Measurements from ENCODE around the gene CDH10.

Gene CDH10

DNA sequence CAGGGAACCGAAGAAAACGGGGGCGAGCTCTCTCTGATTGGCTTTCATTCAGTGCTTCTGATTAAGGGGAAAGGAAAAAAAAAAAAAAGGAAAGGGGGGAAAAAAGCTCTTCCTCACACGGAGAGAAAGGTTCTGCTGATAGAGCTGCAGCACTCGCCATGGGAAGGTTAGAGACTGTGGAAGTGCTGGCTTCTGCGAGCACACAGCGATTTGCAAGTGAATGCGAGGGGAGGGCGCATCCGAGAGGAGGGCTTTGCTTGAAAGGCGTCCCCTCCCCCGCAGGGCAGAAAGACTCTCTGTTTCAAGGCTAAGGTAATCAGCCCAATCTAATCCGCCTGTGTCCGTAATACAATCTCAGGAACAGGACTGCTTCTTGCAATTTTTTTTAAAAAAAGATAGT is at the start of gene CDH10:
TSS of gene CDH10 (minus strand) at position 218 of the 400 bp plus-strand sequence. CDS start 51,488 bp downstream, outside the sequence.
- no peak for DNase-seq

DNA sequence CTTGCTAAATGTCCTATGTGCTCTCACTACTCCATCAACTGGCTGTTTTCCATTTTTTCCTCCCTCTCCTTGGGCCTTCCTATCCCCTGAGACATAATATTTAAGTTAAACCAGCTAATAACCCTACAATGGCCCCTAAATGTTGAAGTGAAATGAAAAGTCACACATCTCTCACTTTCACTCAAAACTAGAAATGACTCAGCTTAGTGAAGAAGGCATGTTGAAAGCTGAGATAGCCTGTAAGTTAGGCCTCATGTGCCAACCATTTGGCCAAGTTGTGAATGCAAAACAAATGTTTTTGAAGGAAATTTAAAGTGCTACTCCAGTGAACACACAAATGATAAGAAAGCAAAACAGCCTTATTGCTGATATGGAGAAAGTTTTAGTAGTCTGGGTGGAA is 48.8 kb upstream of the CDH10 start:
- no peak for DNase-seq

DNA sequence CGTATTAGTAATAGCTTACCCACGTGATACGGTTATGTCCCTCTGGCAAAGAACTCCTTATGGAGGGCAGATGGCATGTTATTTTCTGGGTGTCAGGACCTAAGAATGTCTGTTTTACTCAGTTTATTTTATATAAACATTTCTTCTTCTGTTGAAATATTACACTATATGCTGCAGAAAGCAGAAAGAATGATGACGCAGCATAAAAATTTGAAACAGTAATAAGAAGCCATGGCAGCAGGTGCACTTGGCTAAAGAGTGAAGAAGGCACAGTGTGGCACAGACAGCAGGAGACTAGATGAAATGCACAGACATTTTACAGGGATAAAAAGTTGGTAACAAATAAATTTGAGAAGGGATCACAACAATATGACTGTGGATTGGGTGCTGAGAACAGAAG is 46.3 kb upstream of the CDH10 start:
- no peak for DNase-seq

DNA sequence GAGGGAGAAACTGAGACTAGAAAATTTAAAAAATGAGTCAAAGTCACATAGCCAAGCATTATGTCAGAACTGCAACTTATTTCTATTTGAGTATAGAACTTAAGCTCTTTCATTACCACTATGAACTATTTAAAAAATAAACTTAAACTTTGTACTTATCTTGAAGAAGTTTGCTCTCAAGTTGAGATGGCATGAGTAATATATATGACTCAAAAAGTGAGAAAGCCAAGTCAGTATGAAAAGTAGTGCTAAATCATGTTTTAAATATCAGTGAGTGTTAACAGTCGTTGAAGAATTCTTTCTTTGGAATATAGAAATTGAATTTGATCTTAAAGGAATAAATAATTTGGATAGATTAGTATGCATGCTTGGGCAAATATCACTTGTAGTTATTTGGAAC is 36.3 kb upstream of the CDH10 start:
- no peak for DNase-seq

DNA sequence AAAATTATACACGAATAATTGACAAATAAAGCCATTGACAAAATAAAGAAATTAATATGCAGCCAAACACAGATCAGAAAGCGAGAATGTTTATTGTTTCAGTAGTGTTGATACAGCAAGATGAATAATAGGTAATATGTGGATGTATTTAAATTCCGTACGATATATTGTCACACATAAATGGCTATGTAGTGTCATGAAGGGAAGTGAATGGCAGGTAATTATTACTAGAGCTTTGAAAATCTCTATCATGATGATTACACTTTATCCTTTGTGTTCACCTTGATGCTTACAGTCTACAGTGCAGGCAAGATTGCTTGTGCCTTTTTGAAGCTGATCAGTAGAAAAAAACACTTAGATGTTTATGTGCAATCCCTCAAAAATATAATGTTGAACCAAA is 23.3 kb upstream of the CDH10 start:
- DNase-seq = no peak

DNA sequence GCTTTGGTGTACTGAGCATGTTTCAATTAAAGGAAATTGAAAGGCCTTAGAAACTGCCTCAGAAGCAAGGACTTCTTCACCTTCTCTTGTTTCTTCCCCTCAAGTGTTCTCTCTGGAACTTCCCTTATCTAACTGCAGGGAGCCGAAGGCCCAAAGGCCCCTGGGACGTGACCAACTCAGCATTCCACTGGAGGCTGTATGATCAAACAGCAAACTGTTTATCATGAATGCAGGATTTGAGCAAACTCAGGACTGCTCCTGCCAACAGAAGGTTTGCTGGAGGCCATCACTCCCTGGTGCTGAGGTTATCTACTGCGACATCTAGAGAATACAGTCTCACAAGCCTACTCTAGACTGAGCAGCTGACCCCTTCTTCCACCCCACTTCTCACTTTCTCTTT is 4.8 kb upstream of the CDH10 start:
- no peak for DNase-seq

DNA sequence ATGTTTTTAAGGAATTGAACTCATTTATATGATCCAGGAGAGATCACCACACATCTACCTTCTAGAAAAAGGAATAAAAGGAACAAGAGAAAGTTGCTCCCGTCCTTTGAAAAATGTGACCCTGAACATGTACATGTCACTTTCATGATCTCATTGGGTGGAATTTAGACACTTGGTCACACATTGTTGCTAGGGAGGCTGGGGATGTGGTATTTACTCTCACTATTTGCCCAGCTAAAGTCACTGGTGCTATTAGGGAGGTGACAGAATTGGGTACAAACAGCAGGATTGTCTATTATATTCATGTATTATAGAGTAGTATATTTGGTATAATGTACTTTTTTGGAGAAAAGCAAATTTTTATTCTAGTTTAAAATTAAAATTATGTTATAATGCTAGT is 2.1 kb upstream of the CDH10 start:
- no peak for DNase-seq

DNA sequence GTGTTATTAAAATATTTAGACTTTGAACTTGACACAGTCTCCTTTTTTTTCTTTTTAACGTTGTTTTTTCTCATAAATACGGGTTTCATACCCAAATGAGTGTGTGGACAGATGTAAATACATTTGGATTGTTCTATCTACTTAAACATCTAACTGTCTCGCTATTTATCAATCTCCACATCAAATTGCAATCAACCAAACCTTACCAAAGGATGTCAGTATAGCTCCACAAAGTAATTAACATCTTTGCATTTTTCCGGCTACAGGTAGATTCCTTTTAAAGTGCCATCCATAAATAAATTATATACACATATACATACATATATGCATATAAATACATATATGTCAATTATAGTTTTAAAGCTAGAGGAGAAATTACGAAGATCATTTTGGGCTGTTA is 705 bp upstream of the CDH10 start:
- no peak for DNase-seq

DNA sequence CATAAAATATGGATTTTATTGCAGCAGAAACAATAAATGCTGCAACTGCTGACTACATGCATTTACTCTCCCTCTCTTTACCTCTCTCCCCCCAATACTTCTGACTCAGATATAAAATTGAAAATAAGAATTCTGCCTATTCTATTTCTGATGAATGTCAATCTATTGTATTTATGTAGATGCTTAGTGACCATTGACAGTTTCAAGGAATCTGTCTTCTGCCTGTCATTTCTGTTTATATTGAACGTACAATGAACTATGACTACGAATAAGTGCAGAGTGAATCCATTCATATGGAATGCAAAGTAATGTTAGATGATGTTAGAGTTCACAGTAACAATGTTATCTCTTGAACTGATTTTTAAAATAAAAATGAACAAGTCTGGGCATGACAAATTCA is 898 bp downstream of the CDH10 start:
- DNase-seq = no peak

DNA sequence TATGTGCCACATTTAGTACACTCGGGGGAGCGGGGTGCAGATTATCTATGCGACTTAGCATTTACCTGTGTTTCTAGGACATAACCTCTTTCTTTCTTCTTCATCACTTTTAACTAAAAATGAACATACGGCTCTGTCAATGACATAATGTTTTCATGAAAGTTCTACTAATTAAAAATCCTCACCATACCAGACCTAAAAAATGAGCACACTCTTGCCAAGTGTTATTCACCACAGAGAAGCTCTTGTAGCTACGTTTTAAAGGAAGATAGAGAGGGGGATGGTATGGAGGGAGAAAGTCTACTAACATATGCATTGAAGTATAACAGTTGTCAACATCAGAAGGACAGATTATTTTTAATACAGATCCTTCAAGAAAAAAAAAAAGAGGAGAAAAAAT is 1.6 kb downstream of the CDH10 start:
- DNase-seq = no peak

DNA sequence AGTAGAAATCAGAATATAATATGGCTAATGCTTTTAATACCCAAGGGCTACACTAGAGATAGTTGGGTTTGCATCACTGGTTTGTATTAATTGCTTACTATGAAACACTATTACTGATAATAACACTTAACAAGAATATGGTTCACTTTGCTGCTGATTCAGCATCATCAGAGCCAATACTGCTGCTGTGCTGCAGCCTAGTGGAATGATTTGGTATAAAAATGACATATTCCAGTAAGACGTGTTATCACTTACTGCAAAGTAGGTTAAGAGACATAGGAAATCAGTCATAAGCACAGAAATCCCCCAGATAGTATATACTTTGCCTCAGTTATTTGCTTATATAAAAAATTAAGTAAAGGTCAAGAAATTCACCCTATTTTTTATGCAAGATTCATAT is 2.8 kb downstream of the CDH10 start:
- no peak for DNase-seq

DNA sequence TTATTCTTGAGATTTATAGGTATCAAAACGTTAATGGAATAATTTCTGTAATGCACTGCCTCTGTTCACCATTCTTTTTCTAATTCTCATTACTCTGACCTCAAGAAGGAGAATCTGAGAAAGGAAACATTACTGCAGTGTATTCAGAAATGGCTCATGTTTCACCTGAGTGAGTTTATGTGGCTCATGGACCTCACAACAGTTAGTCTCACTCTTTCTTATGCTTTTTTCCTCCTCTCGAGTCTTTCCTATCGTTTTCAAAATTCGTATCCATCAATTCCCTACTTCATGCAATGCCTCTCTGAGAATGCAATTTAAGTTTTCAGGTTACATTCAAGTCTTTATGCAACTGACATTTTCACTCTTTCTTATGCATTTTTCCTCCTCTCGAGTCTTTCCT is 9.6 kb downstream of the CDH10 start:
- DNase-seq = no peak

DNA sequence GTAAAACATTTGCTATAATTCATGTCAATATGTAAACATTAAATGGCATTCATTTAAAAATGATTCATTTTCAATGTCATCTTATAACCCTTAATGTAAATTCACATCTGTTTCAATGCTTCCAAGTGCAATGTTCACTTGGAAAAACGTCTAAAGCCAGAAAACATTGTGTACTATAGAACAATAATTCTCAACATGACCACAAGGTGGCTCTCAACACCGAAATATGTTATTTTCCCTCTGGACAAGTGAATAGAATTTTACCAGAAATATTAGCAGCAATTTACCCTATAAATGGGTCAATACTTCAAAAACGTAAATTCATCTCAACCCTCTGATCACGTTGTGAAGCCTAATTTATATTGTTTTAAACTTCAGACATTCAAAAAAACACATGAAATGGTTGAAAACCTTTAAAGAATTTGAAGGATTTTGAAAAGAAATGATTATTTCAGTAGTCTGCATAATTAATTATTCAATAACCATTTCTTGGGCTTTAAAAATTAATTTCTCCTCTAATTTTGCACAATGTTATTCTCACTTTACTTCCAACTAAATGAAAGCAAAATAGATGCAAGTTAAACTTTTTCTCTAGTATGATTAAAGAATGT is 11.0 kb downstream of the CDH10 start:
- no peak for DNase-seq

DNA sequence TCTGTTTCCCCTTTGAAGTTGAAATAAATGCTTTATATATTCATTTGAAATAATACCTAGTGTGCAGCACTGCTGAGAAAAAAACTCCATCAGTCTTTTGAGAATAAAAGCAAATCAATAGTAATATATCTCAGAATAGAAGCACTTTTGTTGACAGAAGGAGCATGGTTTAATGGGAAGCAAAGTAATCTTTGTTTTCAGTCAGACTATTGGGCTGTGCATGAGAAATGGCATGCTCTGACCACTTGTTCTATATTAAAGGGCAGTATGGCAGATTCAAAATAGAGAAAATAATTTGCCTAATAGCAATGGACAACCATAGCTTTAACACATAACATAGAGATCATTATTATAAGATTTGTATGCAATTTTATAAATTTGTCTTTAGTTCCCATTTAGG is 12.4 kb downstream of the CDH10 start:
- no peak for DNase-seq

DNA sequence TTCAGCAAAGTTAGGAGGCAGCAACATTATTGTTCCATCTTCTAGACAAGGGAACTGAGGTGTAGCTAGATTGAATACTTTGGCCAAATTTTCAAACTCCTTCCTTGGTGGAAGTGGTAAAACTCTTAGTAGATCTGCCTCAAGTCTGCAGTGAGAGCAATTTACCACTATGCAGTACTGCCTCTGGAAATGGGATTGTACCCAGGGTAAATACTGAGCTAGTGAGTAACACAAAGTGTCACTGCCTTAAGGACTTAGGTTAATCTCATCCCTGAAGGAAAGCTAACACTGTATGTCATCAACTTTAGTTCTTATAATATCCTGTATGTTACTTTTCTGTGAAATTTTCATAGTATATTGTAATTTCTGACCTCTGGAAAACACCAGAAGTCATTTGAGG is 13.9 kb downstream of the CDH10 start:
- no peak for DNase-seq

DNA sequence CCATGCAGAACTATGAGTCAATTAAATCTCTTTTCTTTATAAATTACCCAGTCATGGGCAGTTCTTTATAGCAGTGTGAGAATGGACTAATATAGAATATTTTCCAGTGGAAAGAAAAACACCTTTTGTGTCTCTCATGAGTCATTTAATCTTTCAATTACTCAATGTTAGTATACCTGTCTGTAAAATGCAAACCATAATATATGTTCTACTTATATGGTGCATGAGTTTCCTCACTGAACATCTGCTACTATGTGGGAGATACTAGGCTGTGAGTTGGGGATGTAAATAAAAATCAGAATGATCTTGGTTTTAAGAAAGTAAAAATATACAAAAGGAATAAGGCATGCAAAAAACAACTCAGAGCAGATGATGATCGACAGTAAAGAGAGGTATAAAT is 15.0 kb downstream of the CDH10 start:
- DNase-seq = no peak

DNA sequence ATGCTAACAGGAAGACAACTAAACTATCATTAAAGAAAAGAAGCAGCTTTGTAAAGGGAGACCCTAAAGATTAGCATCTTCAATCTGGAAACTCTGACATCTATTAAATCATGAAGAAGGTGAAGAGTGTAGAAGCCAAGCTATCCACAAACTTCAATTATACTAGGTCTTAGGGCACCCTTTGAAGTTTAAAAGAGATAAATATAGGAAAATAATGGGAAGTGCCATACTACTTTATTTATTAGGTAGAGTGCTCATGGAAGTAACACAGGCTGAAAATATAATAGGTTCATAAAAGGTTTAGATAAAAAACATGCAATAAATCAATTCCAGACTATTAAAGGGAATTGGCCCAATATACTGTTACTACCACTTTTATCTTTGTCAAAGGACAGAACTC is 19.9 kb downstream of the CDH10 start:
- DNase-seq = no peak

DNA sequence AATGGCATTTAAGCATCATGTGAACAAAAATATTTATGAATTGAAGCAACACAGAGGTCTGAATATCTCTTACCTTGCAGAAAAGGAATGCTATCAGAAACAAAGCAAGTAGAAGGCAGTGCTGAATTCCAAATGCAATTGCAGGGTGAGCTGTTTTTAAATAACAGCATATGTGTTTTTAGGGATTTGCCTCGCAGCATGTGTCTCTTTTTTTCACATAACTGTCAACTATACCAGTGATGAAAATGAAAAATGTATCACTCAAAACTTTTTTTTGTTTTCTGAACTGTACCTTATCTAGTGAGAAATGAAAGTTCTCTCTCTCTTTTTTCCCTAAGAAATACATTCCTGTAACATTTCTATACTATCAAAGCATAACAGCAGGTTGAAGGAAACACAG is 21.2 kb downstream of the CDH10 start:
- DNase-seq = no peak

DNA sequence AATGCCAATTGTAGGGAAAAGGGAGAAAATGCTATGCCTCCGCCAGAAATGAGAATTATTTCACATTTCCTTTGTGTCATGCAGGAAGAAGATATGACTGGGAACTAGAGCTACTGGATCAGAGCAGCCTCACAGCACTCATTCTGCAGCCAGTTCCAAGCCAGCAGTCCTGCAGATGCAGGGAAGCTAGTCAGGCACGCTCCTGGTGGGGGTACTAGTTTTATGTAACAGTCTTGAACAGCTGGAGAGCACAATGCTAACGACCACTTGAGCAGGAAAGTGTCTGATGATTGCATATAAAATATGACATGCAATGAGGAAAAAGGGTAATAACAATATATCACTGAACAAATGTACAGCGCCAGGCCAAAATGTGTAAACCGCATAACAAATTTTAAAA is 21.7 kb downstream of the CDH10 start:
- no peak for DNase-seq

DNA sequence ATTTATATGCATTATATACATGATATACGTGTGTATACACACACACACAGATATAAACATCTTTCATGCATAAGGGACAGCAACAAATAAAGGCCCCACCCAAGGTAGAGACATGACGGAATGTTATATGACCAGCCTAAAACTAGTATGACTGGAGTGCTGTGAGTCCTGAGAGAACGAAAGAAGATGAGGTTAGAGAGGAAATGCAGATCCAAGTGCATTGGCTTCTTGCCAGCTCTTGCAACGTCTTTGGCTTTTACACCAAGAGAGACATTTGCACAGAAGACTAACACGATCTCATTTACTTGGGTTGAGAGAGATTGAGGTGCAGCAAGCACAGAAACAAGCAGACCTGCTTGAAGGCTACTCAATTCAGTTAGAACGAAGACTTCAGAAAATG is 23.0 kb downstream of the CDH10 start:
- no peak for DNase-seq

DNA sequence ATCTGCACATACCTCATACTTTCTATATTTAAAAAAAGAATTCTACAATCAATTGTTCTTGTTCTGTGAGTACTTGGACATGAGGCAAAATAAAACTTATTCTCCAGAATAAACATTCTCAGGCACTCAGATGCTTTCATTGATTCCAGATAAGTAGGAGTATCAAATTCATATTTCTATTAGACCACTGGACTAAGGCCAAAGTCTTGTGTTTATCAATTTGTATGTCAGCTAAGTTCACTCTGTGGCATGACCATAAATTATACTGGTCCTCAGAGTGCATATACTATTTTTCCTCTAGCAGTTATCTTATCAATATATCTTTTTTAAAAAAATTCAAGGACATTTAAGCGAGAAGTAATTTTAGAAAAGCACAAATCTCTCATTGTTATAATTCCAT is 28.2 kb downstream of the CDH10 start:
- DNase-seq = no peak

DNA sequence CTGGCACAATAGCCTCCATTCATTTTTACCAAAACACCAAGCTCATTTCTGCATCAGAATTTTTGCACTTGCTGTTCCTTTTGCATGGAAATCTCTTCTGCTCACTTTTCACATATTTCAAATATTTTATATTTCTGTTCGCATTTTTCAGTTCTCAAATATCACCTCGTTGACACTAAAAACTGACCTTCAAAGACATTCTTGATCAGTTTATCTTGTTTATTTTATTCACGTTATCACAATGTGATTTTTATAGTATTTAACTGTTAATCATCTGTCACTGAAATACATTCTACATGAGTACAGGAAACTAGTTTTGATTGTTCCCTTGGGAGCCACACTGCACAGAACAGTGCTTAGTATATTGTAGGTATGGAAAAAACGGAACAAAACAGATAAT is 29.6 kb downstream of the CDH10 start:
- DNase-seq = no peak

DNA sequence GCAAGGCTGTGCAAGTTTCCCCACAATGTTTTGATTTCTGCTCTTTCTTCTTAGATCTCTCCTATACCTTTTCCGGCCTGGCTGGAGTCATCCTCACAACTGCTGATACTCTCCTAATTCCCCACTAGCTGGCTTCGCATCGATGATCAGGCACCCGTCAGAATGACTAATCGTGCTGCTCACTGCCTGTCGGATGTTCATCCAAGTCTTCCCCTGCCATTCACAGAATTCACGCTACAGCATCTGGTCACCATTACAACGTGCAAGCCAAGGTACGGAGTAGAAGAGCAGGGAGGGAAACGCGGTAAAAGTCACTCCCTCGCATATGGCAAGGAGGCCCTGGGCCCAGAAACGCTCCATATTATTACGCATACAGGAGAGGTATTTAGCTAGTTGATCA is 35.1 kb downstream of the CDH10 start:
- DNase-seq = no peak

DNA sequence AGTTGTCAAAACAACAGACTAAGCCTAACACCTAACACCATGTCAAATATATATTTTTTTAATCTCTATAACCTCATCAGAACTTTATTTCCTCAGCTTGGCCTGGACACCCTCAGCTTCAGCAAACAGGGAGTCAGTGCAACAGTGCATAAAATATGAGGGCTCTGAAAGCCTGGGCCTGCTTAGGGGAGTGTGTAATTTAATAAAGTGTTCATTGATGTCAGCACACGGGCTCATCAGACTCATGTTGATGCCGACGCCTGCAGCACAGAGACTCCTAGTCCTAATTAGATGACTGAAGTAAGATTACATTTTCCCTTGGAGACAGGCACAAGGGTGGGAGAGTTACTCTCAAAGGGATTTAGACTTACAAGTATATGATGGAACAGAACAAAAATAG is 37.8 kb downstream of the CDH10 start:
- no peak for DNase-seq

DNA sequence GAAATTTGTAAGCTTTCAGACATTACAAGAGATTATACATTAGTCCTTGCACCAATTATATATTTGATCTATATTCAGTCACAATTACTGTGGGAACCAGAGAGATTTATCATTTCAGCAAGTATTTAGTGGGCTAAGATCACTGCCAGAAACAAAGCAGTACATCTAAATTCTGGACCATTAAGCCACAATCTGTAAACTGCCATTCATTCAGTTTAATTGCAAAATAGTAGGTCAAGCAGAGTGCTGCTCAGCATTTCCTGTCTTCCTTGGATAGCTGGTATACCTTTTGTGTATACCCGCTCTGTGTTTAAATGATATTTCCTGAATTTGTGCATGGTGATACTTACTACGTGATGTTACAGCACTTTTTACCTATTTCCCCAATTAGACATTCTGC is 42.6 kb downstream of the CDH10 start:
- no peak for DNase-seq

DNA sequence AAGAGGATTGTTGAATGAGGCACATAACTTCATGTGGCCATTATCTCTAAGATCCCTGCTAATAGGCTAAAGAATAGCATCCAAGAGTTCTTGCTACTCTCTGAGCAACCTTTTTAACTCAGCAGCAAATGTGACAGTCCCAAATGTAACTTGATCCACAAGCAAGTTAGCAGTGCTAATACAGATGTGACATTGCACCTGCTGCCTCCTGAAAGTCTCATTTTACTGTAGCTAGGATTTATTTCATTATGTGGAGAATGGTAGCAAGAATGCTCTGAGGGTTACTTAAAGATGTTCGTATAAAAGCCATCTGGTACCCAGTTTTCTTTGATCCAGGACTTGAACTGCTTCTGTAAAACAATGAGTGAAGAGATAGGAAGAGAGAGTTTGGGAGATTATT is 45.8 kb downstream of the CDH10 start:
- no peak for DNase-seq
